DMS114 treated with DMSO at 0.1 percent for 48 hours (cell line): ENCODE data around the gene SPRED3.
"Not testable (repeated sequence)": the region's sequence is repeated elsewhere in the genome, so short reads cannot be mapped to it uniquely, and the experiment has no call there.

Source experiments
- DNase-seq: peaks from one replicate; lab custom pipeline; 2025; ENCODE audit not compliant: unreplicated experiment; lab: John Stamatoyannopoulos, UW

The SPRED3 gene

GRCh38 chr19:38388349-38389100, at the start of gene SPRED3:
TSS of gene SPRED3 (plus strand) at chr19:38388697. CDS start at chr19:38390303, 1,606 bp downstream.
- no peak for DNase-seq

- DNase-seq = not testable (repeated sequence)
Measured at GRCh38 chr19:38339011-38339410, 49.5 kb upstream of the SPRED3 start.

GRCh38 chr19:38340927-38341326, 47.6 kb upstream of the SPRED3 start:
- no peak for DNase-seq

- DNase-seq = no peak
Measured at GRCh38 chr19:38346837-38347236, 41.7 kb upstream of the SPRED3 start.

GRCh38 chr19:38350883-38351282, 37.6 kb upstream of the SPRED3 start:
- no peak for DNase-seq

- no peak for DNase-seq
Measured at GRCh38 chr19:38351865-38352395, 36.6 kb upstream of the SPRED3 start.

GRCh38 chr19:38352611-38353010, 35.9 kb upstream of the SPRED3 start:
- DNase-seq = no peak

GRCh38 chr19:38355728-38356725, 32.5 kb upstream of the SPRED3 start:
- DNase-seq = no peak

- DNase-seq = no peak
Measured at GRCh38 chr19:38358071-38358470, 30.4 kb upstream of the SPRED3 start.

GRCh38 chr19:38359242-38360021, 29.1 kb upstream of the SPRED3 start:
- no peak for DNase-seq

GRCh38 chr19:38360351-38360750, 28.1 kb upstream of the SPRED3 start:
- no peak for DNase-seq

- DNase-seq = no peak
Measured at GRCh38 chr19:38360839-38361631, 27.5 kb upstream of the SPRED3 start.

- peak; percentile 88 for DNase-seq
Measured at GRCh38 chr19:38361633-38362075, 26.8 kb upstream of the SPRED3 start.

GRCh38 chr19:38362076-38362945, 26.2 kb upstream of the SPRED3 start:
- DNase-seq = peak; percentile 85

- DNase-seq = not testable (repeated sequence)
Measured at GRCh38 chr19:38362946-38363688, 25.4 kb upstream of the SPRED3 start.

GRCh38 chr19:38367041-38367440, 21.5 kb upstream of the SPRED3 start:
- DNase-seq = no peak

- no peak for DNase-seq
Measured at GRCh38 chr19:38369584-38369983, 18.9 kb upstream of the SPRED3 start.

- DNase-seq = no peak
Measured at GRCh38 chr19:38370299-38370698, 18.2 kb upstream of the SPRED3 start.
